ENCODE data around the gene SNX8.
"Not testable (repeated sequence)": the region's sequence is repeated elsewhere in the genome, so short reads cannot be mapped to it uniquely, and the experiment has no call there.

Gene SNX8

DNA sequence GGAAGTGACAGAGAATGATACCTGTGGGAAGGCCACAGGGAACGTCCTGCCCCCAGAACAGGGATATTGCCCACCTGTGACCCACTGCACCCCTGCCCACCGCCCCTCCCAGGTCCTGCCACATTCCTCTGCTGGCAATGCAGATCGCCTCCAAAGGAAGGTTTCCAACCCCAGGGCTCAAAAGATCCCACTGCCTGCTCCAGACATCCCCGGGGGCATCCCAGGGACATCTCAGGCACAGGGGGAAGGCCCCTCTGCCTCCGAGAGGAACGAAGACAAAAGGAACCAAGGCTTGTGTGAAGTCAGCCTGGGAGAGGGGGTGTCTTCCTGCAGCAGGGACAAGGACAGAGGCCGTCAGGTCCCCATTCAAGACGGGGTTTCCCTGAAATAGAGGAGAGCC is 43.7 kb downstream of the SNX8 start:
- no peak overlapping the region for H3K4me3 ChIP-seq (ENCODE audit: low read length)
- no peaks in the 10 kb centered on the region for H3K79me2 ChIP-seq (ENCODE audit: control insufficient read depth, low read length)
- peaks cover 17% of the 10 kb centered on the region; the same call in 1 of the 2 replicates for H3K36me3 ChIP-seq (ENCODE audit: control insufficient read depth, low read length)
- H3K27ac ChIP-seq (ENCODE audit: low read depth, low read length) = no peak overlapping the region
- H3K9me3 ChIP-seq (ENCODE audit: control insufficient read depth, insufficient read depth, low read length) = no peaks in the 10 kb centered on the region
- H4K20me1 ChIP-seq (ENCODE audit: control insufficient read depth, insufficient read depth, low read depth, low read length) = peaks cover 3% of the 10 kb centered on the region; the same call in 1 of the 2 replicates
- no peaks in the 10 kb centered on the region for H3K27me3 ChIP-seq (ENCODE audit: control insufficient read depth, low read length)
- no peaks in the 10 kb centered on the region for H3K4me1 ChIP-seq (ENCODE audit: control insufficient read depth, low read length)
- H3F3A ChIP-seq (ENCODE audit: control insufficient read depth, insufficient read depth) = no peaks in the 10 kb centered on the region
- no peak overlapping the region for H3K4me2 ChIP-seq (ENCODE audit: low read length)
- TF ChIP-seq, protein P1, sequence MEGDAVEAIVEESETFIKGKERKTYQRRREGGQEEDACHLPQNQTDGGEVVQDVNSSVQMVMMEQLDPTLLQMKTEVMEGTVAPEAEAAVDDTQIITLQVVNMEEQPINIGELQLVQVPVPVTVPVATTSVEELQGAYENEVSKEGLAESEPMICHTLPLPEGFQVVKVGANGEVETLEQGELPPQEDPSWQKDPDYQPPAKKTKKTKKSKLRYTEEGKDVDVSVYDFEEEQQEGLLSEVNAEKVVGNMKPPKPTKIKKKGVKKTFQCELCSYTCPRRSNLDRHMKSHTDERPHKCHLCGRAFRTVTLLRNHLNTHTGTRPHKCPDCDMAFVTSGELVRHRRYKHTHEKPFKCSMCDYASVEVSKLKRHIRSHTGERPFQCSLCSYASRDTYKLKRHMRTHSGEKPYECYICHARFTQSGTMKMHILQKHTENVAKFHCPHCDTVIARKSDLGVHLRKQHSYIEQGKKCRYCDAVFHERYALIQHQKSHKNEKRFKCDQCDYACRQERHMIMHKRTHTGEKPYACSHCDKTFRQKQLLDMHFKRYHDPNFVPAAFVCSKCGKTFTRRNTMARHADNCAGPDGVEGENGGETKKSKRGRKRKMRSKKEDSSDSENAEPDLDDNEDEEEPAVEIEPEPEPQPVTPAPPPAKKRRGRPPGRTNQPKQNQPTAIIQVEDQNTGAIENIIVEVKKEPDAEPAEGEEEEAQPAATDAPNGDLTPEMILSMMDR (IDR thresholded peaks at IDR 0.05; ENCODE audit: low read depth, low read length, poor library complexity, severe bottlenecking) = no peak
- no peak for TF ChIP-seq EZH2phosphoT487 (IDR thresholded peaks at IDR 0.05; ENCODE audit: borderline replicate concordance, low read length)
- H3K9me2 ChIP-seq (replicated peaks; ENCODE audit: control insufficient read depth, low read length) = no peaks in the 10 kb centered on the region

DNA sequence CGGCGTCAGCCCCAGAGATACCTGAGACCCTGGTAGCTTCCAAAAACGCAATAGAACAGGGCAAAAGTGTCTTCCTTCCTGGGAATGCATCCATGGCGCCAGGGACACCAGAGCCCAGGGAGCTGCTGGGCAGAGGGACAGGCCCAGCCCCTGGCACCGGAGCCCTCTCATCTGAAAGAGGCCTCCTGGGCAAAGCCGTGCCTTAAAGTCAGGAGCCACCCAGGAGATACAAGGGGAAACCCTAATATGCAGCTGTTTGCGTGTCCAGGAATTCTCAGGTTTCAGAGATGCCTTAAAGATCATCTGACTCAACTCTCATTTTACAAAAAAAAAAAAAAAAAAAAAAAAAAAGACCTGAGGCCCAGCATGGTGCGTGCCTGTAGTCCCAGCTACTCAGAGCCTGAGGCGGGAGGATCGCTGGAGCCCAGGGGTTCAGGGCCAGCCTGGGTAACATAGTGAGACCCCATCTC is 44.2 kb downstream of the SNX8 start:
- no peak overlapping the region for H3K4me2 ChIP-seq (ENCODE audit: low read length)
- H3K79me2 ChIP-seq (ENCODE audit: control insufficient read depth, low read length) = no peaks in the 10 kb centered on the region
- no peaks in the 10 kb centered on the region for H3K4me1 ChIP-seq (ENCODE audit: control insufficient read depth, low read length)
- TF ChIP-seq EZH2phosphoT487 (IDR thresholded peaks at IDR 0.05; ENCODE audit: borderline replicate concordance, low read length) = no peak
- TF ChIP-seq, protein P1 (IDR thresholded peaks at IDR 0.05; ENCODE audit: low read depth, low read length, poor library complexity, severe bottlenecking) = no peak
- no peak overlapping the region for H3K27ac ChIP-seq (ENCODE audit: low read depth, low read length)
- no peak overlapping the region for H3K4me3 ChIP-seq (ENCODE audit: low read length)
- H3K9me3 ChIP-seq (ENCODE audit: control insufficient read depth, insufficient read depth, low read length) = no peaks in the 10 kb centered on the region
- no peaks in the 10 kb centered on the region for H3K9me2 ChIP-seq (replicated peaks; ENCODE audit: control insufficient read depth, low read length)
- no peaks in the 10 kb centered on the region for H3K27me3 ChIP-seq (ENCODE audit: control insufficient read depth, low read length)
- H3F3A ChIP-seq (ENCODE audit: control insufficient read depth, insufficient read depth) = no peaks in the 10 kb centered on the region
- peaks cover 17% of the 10 kb centered on the region; the same call in 1 of the 2 replicates for H3K36me3 ChIP-seq (ENCODE audit: control insufficient read depth, low read length)
- H4K20me1 ChIP-seq (ENCODE audit: control insufficient read depth, insufficient read depth, low read depth, low read length) = peaks cover 3% of the 10 kb centered on the region; the same call in 1 of the 2 replicates

DNA sequence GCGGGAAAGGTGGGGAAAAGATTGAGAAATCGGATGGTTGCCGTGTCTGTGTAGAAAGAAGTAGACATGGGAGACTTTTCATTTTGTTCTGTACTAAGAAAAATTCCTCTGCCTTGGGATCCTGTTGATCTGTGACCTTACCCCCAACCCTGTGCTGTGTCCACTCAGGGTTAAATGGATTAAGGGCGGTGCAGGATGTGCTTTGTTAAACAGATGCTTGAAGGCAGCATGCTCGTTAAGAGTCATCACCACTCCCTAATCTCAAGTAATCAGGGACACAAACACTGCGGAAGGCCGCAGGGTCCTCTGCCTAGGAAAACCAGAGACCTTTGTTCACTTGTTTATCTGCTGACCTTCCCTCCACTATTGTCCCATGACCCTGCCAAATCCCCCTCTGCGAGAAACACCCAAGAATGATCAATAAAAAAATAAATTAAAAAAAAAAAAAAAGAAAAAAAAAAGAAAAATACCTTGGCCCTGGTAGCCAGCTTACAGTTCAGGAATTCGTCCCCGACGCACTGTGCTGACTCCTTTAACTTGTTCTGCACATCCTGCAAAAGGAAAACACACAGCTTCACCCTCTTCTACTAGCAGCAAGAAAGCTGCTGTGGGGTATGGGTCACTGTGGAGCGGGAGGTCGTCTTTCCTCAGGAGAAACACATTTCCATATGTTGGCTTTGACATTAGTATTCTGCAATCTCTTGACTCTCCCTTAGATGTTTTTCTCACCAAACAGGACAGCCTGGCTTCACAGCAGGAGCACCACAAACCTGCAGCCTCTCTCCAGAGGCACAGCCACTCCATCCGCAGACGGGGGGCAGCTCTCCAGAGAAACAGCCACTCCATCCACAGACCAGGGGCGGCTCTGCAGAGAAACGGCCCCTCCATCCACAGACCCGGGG is 44.9 kb downstream of the SNX8 start:
- H3K36me3 ChIP-seq (ENCODE audit: control insufficient read depth, low read length) = peaks cover 16% of the 10 kb centered on the region; the same call in 1 of the 2 replicates
- not testable (repeated sequence) for H3F3A ChIP-seq (ENCODE audit: control insufficient read depth, insufficient read depth); H3K27ac ChIP-seq (ENCODE audit: low read depth, low read length); H3K4me3 ChIP-seq (ENCODE audit: low read length); H3K27me3 ChIP-seq (ENCODE audit: control insufficient read depth, low read length); H4K20me1 ChIP-seq (ENCODE audit: control insufficient read depth, insufficient read depth, low read depth, low read length); H3K4me1 ChIP-seq (ENCODE audit: control insufficient read depth, low read length); H3K9me2 ChIP-seq (replicated peaks; ENCODE audit: control insufficient read depth, low read length); H3K9me3 ChIP-seq (ENCODE audit: control insufficient read depth, insufficient read depth, low read length); H3K79me2 ChIP-seq (ENCODE audit: control insufficient read depth, low read length); H3K4me2 ChIP-seq (ENCODE audit: low read length)

DNA sequence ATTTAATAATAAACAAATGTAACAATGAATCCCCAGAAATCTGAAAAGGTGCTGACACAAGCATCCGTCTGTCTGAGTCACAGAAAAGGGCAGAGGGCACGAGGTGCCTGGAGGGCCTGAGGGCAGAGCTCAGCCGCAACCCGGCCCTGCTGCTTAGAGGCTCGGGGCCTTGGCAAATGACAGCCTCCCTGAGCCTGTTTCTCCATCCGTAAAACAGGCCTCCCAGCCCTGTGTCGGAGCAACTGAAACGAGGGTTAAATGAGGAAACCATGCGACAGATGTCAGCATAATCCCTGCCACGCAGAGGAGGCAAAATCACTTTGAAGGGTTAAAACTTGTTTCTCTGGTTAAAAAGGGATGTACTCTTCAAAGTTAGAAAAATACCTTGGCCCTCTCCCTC is 47.3 kb downstream of the SNX8 start:
- no peak overlapping the region for H3K27ac ChIP-seq (ENCODE audit: low read depth, low read length)
- H3K27me3 ChIP-seq (ENCODE audit: control insufficient read depth, low read length) = no peaks in the 10 kb centered on the region
- H3F3A ChIP-seq (ENCODE audit: control insufficient read depth, insufficient read depth) = no peaks in the 10 kb centered on the region
- peaks cover 7% of the 10 kb centered on the region for H3K4me1 ChIP-seq (ENCODE audit: control insufficient read depth, low read length)
- H3K9me2 ChIP-seq (replicated peaks; ENCODE audit: control insufficient read depth, low read length) = no peaks in the 10 kb centered on the region
- H3K4me2 ChIP-seq (ENCODE audit: low read length) = no peak overlapping the region
- H3K36me3 ChIP-seq (ENCODE audit: control insufficient read depth, low read length) = peaks cover 22% of the 10 kb centered on the region; the same call in 1 of the 2 replicates
- H3K9me3 ChIP-seq (ENCODE audit: control insufficient read depth, insufficient read depth, low read length) = no peaks in the 10 kb centered on the region
- no peaks in the 10 kb centered on the region for H3K79me2 ChIP-seq (ENCODE audit: control insufficient read depth, low read length)
- no peak overlapping the region for H3K4me3 ChIP-seq (ENCODE audit: low read length)
- H4K20me1 ChIP-seq (ENCODE audit: control insufficient read depth, insufficient read depth, low read depth, low read length) = peaks cover 3% of the 10 kb centered on the region; the same call in 1 of the 2 replicates
- no peak for TF ChIP-seq EZH2phosphoT487 (IDR thresholded peaks at IDR 0.05; ENCODE audit: borderline replicate concordance, low read length)
- TF ChIP-seq, protein P1 (IDR thresholded peaks at IDR 0.05; ENCODE audit: low read depth, low read length, poor library complexity, severe bottlenecking) = no peak
